GM15510 (cell line): ENCODE measurements around the gene PDE4B.

ENCODE experiments used
- POLR2A ChIP-seq: IDR thresholded peaks from 3 replicates; pipeline ENCODE4 v1.6.1; 2011; ENCODE audit warnings: borderline replicate concordance; ENCODE audit not compliant: insufficient read length; ENCODE audit errors: extremely low read depth

The PDE4B gene

DNA sequence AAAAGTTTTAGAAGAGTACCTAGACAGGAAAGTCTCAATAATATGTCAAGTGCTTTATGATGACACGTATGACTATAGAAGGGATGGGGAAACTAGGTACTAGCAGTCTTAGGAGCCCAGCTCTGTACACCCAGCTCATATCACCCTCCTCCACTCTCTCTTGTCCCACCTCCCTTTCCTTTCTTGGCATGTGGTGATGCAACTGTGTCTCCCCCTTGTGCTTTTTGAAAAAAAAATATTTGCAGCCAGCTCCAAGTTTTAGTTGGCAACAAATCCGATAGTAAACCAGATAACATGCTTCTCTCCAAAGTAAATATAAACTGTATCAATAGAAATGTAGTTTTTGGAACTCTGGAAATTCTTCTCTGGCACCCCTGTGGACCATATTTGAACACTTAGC, 280.7 kb downstream of the PDE4B start:
- TF ChIP-seq POLR2A = no peak

DNA sequence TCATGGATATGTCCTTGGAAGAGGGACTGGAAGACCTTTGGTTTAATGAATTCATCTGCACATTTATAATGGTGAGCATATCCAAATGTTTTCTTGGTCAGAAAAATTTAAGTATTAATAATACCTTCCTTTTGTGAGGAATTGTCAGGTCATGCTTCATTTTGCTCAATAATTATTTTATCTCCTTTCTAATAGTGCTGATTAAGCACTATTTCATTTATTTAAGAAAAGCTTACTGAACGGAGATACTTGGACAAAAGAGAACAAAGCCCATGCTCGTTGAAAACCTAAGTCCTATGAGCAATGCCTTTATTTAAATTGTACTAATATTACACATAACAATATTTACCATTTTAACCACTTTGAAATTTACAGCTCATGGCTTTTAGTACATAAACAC, 281.5 kb downstream of the PDE4B start:
- no peak for TF ChIP-seq POLR2A

DNA sequence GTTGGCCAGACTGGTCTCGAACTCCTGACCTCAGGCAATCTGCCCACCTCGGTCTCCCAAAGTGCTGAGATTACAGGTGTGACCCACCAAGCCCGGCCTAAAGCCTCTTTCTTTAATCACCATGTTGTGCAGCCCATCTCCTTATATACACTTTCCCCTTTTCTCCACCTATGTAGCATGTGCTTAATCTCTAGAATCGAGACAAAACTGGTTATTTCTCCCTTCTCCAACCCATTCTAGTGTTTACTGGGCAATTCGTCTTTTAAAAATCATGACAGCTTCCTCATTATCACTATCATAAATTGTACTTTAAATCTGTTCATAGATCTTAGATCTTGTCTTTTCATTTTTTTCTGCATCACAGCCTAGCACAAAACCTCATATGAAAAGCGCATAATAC, 285.7 kb downstream of the PDE4B start:
- no peak for TF ChIP-seq POLR2A

DNA sequence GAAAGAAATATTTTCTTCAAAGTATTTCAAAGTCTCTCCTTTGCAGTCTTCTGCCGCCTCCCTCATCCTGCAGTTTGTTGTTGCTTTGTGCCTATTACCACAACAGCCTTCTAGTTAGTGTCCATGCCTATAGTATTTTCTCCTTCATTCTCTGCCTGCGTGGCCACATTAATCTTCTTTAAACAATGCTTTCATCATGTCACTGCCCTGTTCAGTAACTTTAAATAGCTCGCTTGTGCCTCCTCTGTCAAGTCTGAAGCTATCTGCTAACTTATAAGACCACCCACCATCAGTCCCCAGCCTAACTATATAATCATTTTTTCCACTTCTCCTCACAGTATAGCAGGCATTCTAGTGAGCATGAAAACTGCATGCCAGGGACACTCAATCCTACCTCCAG, 290.3 kb downstream of the PDE4B start:
- no peak for TF ChIP-seq POLR2A

DNA sequence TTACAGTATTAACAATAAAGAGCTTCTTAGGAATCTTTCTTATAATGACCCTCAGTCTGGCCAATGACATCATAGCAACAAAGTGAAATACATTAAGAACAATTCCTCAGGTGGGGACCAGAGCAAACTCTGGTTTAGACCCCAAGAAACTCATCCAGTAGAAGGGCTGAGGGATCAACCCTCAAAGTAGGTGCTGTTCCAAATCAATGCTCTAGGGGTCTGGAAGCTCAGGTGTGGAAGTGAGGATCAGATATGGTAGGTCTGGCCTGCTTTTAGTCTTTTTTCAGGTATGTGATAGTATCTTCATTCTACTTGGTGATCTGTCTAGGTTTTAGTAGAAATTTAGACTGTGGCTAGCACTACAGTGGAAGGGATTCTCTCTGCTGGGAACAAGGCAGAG, 291.7 kb downstream of the PDE4B start:
- TF ChIP-seq POLR2A = no peak

DNA sequence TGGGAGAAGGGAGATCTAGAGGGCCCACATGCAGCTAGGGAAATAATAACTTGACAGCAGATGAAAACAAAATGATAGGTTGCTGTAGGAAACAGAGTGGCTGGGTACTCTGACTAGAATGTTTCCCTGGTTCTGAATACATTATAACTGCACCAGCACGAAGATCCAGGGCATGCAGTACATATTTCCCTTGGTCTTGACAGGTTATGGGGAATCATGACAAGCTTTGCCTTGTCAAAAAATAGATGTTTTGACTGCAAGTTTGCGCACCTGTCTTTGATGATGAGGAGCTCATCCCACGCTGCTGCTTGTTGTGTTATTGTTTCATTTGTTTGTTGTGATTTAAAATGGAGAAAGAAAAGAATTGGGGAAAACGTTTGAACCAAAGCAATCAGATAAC, 292.9 kb downstream of the PDE4B start:
- no peak for TF ChIP-seq POLR2A

DNA sequence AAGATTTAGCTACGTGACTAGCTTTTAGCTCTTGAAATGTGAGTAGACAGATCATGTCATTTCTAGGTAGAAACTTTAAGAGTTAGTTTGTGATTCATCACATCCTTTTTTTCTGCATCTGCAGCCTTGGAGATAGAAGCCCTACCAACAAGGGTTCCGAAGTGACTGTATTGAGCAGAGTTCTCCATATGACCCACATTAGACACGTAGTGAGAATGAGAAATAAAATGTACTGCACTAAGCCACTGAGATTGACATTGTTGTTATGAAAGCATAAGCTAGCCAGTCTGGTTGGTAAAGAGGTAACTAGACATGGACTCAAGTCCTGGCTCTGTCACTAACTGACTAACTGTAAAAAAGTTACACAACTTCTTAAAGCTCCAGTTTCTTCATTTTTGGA, 296.1 kb downstream of the PDE4B start:
- TF ChIP-seq POLR2A = no peak

DNA sequence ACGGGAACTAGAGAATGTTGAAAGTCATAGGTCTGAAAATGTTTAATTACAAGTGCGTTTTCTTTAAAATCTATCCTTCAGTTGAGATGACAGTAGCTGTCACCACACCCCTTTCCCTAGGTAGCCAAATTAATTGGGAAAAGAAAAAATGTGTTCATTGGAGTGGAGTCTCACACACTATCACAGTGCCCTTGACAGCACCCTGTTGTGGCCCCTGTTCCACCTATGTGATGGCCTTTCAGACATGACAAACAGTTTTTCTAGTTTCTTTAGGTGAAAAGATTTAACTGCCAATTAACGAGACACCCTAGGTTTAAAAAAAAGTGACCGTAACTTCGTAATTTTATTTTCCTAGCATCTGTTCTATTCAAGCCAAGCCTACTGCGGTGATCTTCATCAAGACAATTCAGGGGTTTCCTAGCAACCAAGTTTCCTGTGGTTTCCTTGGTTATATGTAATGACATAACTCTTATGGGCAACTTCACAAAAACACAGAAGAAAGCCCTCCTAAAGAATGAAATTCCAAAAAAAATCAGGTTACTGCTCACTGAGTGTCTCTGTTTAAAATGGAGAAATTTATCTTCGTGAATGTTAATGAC, 298.3 kb downstream of the PDE4B start:
- TF ChIP-seq POLR2A = no peak

DNA sequence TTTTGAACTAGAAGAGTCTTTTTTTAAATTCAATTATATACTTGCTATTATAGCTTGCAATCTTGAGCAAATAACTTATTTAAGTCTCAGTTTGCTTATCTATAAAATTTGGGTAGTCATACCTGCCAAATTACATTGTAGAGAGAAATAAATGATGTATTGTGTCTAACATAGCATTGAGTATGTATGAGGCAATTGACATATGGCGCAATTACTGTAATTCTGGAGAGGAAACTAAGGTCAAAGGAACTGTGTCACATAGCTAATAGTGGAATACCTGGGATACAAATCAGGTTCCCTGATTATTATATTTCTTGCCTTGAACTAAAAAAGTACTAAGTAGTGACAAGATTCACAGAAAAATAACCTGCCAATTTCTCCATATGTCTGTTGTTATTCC, 302.5 kb downstream of the PDE4B start:
- no peak for TF ChIP-seq POLR2A

DNA sequence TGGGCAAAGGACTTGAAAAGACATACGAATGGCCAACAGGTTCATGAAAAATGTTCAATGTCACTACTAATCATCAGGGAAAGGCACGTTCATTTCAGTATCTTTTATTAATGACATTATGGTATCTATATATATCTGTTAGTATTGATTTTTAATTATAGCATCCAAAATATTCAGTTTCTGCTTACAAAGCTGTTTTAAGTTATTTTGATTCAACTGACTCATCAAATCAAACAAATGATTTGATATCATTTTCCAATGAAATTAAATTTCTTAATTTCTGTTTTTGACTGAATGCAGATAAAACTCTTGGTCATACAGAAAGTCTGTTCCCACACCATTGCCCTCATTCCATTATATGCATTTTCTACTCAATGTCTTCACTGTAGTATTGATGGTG, 315.9 kb downstream of the PDE4B start:
- no peak for TF ChIP-seq POLR2A

DNA sequence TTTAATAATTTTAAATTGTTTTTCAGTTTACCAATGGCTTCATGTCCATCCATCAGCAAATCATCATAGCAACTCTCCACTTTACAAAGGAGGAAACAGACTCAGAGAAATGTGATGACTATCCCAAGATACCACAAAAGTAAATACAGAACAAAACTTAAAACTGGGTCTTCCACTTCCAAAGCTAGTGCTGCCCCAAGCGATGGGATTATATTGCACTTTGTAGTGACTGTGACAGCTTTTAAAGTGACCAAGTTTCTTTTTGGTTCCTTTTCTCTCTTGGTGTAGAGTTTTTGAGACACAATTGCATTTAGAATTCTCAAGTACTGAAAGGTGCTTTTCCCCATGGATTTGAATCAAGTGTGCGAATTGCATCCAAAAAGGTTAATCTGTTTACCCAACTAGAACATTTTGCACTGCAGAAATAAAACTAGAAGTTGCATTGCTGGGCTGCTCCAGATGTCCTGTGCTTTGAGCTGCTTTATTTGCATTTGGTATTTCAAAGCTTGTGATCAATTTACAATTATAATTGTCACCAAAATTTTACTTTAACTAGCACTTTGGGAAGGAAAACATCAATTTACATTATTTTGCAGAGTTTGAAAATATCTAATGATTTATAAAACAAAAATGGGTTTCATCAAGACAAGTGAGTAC, 320.2 kb downstream of the PDE4B start:
- TF ChIP-seq POLR2A = no peak

DNA sequence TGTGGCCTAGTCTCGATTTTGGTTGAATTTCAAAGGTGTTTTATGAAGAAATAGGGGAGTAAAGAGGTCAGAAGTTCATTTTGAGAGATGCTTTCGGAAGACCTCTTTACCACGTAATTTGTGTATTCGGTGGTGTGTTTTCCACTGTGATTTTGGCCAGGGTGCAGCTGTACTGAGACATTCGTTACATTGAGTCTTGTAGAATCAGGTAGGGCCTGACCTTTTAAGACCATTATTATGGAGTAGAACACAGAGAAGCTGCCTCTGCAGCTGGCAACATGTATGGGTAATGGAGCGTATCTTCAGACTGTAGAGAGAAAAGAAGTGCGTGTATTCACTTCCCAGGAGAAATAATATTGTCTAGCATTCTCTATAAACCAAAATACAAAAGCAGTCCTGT, 326.5 kb downstream of the PDE4B start:
- no peak for TF ChIP-seq POLR2A

DNA sequence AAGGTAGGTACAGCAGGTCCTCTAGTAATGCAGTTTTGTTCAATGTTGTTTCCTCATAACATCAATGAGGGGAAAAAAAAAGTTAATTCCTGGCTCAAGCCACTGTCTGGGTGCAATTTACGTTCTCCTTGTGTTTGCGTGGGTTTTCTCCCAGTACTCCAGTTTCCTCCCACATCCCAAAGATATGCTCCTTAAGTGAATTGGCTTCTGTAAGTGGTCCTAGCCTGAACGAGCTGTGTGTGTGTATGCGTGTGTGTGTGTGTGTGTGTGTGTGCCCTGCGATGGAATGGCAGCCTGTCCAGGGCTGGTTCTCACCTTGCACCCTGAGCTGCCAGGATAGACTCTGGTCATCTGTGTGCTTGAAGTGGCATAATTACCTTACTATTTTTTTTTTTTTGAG, 332.0 kb downstream of the PDE4B start:
- TF ChIP-seq POLR2A = no peak

DNA sequence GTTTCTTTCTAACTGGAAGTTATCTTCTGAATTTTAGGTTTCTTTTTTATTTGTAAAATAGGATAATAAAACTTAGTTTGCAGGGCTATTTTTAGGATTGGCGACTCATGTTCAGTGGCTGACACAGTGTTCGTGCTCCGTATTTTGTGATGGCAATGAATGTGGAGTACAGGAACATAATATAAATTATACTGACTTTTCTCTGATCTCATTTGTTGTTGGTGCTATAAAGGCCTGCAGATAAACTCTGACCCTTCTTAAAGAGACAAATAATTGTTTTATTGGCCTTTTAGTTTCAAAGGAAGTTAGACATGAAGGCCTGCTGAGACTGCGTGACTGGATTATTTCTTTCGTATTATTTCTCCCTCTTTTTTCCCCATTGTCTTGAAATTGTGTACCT, 339.6 kb downstream of the PDE4B start:
- no peak for TF ChIP-seq POLR2A

DNA sequence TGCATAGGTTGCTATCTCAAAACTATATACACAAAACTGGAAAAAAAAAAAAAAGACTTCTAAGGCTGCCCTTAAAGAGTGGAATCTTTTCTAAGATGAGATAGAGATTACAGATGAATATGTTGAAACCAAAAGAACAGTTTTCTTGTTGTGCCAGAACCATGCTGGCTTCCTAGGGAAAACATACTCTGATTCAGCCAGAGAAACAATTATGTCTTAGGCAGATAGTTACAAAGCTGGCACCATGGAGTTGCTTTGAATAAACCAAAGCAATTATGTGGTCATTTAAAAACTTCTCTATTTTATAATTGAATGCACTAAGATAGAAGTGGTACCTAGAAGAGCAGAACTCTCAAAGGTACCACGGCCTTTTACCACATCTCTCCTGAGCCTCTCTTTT, 341.3 kb downstream of the PDE4B start:
- no peak for TF ChIP-seq POLR2A

DNA sequence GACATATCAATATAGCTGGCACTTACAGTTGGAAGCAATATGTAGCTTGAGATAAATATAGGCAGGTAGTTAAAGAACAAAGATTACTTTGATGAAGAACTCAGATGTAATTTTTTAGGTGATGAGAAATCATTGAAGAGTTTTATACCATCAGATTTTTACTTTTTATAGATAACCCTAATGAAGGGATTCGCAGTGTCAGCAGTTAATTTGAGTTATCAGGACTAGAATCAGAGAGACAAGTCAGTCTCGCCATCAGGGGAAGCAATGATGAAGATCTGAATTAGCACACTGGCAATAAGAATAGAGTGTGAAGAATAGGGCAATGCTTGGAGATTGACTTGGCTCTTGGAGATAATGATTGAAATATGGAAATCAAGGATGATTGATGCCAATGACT, 342.5 kb downstream of the PDE4B start:
- TF ChIP-seq POLR2A = no peak

DNA sequence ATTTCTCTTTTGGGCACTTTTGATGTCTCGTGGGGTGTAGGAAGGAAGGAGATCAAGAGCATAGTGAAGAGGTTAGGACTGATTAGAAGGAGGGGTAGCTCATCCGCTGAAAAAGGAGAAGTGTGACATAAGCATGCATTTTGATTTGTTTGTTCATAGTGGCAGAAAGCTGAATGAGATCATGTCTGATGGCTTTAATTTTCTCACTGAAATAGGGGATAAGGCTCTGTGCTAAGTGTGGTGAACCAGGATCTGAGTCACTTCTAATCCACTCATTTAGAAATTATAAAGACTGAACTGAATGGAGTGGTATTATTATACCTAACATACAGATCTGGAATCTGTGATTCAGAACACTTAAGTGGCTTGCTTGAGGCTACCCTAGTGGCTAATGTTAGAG, 344.5 kb downstream of the PDE4B start:
- no peak for TF ChIP-seq POLR2A
